ENCODE data around the gene ATP6AP1.

The ATP6AP1 gene

DNA sequence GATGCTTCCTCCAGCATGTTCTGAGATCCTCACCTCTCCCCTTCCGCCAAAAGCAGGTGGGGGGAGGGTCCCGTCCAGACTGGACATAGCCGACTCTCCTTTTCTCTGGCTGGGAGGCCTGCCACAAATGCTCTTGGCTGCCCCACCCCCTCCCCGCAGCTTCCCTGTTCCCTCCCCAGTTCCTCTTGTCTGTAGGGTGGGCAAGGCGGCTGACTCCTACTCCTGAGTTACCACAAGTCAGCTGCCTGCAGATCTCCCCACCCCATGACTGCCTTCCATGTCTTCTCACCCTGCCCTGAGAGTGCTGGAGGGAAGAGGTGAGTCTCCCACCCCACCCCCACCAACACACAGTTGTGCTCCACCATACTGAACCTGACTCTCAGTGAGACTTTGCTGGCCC, 2.9 kb downstream of the ATP6AP1 start:
- no peak for DNase-seq

DNA sequence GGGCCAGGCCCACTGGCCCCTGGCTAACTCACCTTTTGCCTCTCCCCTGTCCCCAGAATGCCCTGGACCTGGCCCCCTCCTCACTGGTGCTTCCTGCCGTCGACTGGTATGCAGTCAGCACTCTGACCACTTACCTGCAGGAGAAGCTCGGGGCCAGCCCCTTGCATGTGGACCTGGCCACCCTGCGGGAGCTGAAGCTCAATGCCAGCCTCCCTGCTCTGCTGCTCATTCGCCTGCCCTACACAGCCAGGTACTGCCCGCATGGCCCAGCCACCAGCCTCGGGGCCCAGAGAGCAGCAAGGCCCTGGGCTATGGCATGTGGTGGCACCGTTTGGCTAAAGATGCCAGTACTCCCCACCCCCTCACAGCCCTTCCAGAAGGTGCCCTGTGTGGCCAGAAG, 3.7 kb downstream of the ATP6AP1 start:
- no peak for DNase-seq

DNA sequence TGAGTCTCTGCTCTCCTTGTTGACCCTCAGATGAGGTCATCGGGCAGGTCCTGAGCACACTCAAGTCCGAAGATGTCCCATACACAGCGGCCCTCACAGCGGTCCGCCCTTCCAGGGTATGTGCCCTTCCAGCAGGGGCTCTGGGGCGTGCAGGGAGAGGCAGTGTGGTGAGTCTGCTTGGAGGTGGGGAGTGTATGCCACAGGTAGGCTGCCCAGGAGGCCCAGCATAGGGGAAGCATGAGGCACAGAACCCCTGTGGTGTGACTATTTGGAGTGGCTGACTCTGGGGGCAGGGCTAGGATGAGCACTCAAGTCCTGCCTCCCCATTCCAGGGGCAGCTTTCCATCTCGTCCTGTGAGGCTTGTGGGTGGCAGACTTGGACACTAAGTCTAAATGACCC, 5.1 kb downstream of the ATP6AP1 start:
- DNase-seq, result no peak

DNA sequence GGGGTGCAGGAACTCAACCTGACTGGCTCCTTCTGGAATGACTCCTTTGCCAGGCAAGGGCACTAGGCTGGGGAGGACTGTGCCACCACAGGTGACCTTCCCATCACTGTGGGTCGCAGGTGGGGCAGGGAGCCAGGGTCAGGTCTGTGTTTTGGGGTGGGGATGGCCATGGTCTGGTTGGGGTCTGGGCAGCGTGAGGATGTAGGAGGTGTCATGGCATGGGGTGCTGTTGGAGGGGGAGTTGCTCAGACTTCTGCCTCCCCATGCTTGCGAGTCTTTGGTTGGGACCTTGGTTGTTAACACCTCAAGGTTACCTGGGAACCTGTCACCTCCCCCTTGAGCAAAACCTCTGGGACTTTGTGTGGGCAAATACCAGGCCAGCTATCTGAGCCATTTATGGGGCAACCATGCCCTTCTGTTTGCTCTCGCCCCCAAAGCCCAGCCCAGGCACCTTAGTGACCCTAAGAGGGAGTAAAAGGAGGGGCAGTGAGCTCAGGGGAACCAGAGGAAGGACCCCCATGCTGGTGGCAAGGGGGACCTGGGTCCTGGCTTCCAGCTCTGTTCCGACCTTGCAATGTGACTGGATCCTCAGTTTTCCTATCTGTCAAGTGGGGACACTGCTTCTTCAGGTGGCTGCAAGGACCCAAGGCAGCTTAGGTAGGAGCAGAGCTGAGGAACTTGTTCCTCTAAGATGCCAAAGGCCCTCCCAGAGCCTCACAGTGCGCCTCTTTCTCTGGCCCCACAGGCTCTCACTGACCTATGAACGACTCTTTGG, 6.1 kb downstream of the ATP6AP1 start:
- DNase-seq, result no peak

DNA sequence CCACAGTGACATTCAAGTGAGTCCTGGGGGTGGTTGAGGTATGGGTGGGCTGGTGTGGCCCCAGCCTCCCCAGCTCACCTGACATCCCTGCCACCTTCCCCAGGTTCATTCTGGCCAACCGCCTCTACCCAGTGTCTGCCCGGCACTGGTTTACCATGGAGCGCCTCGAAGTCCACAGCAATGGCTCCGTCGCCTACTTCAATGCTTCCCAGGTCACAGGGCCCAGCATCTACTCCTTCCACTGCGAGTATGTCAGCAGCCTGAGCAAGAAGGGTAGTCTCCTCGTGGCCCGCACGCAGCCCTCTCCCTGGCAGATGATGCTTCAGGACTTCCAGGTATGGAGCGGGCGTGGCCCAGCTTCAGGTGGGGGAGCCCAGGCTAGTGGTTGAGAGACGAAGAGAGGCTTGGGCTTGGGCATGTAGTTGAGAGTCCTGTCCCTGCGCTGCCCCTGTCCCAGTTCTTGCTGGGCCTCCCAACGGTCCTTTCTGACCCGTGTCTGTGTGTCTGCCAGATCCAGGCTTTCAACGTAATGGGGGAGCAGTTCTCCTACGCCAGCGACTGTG, 6.8 kb downstream of the ATP6AP1 start:
- DNase-seq, result no peak

DNA sequence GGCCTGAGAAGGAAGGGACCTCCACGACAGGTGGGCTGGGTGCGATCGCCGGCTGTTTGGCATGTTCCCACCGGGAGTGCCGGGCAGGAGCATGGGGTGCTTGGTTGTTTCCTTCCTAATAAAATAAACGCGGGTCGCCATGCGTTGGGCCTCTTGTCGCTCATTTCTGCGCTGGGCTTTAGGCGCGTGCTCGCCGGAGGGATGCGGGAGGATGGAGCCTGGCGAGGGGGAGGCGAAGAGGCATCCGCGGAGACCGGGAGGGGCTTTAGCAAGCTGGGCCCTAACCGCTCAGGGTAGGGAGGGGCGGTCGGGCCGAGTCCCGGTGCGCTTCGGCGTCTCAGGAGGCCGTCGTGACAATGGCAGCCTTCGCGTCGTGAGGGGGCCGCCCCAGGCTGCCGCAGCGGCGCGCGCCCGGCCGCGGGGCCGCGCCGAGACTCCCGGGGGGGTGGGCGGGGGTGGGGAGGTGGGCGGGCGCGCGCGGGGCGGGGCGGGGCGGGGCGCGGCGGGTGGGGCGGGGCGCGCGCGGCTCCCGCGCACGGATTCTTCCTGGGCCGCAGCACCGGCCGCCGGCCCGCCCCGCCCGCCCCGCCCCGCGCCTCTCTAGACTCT, 8.0 kb downstream of the ATP6AP1 start:
- no peak for DNase-seq

DNA sequence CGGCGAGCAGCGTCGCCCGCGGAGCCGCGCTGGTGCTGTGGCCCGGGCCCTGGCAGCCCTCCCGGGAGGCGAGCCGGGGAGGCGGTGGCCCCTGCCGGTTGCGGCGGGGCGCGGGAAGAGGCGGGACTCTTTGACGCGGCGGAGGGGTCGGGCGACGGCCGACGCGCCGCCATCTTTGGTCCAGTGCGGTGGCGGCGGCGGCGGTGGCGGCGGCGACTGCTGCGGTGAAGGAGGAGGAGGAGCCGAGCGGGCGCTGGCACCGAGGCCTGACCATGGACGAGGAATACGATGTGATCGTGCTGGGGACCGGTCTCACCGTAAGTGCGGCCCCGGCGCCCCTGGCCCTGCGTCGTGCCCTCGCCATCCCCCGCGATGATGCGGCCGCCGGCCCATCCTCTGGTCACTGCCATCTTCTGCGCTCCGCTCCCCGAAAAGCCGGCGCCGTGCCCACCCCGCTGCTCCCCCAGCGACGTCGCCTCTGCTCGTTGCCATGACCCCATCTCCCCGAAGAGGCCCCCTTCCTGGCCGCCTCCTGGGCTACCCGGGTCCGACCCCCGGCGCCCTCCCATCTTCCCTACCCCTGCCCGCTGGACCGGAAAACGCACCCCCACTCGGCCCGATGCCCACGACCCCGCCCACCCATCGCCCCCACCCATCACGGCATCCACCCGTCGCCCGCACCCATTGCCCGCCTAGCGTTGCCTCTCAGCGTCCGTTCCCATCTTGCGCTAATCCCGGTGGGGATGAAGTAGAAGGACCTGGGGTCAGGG, 8.7 kb downstream of the ATP6AP1 start, which contains the start of gene GDI1:
GDI1 (plus strand) TSS at position 172 of the 770 bp plus-strand sequence; CDS start at position 273, 101 bp downstream.
- no peak for DNase-seq

DNA sequence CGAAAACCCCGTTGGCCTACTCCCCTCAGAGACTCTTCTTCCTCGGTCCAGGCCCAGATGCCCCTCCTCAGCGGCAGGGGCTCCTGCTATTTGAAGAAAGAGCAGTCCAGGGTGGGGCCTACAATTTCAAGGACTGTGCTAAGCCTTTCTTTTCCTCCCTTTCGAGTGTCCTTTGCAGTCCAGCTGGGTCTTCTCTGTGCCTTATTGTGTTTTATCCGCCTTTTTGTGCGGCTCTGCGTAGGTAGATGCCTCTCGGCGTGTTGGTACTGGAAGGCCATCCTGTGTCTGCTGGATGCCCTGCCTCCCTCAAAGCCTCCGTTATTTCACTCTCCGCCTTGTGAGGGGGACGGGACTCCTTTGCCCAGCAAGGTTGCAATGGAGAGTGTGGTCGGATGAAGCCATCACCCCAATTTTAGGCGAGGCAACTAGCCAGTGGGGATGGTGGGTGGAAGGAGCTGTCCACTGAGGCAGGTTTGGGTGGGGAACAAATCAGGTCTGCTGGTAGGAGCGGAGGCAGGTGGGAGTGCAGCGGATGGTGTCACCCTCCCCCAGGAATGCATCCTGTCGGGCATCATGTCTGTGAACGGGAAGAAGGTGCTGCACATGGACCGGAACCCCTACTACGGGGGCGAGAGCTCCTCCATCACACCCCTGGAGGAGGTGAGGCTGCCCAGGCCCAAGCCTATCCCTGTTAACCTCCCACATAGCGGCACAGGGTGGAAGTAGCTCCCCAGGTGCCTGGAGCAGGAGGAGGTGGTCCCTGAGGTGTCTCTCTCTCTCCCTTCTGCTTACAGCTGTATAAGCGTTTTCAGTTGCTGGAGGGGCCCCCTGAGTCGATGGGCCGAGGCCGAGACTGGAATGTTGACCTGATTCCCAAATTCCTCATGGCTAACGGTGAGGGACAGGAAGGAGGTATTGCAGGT, 9.8 kb downstream of the ATP6AP1 start:
- no peak for DNase-seq

DNA sequence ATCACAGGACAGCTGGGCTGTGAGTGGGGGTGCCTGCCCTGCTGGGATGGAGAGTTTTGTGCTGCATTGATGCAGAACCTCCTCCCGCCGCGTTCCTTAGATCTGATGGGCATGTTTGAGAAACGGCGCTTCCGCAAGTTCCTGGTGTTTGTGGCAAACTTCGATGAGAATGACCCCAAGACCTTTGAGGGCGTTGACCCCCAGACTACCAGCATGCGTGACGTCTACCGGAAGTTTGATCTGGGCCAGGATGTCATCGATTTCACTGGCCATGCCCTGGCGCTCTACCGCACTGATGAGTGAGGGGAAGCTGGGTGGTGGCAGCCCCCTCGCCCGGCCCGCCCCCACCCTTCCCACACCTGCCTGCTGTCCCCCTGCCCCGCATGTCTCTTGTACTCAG, 11.4 kb downstream of the ATP6AP1 start:
- no peak for DNase-seq

DNA sequence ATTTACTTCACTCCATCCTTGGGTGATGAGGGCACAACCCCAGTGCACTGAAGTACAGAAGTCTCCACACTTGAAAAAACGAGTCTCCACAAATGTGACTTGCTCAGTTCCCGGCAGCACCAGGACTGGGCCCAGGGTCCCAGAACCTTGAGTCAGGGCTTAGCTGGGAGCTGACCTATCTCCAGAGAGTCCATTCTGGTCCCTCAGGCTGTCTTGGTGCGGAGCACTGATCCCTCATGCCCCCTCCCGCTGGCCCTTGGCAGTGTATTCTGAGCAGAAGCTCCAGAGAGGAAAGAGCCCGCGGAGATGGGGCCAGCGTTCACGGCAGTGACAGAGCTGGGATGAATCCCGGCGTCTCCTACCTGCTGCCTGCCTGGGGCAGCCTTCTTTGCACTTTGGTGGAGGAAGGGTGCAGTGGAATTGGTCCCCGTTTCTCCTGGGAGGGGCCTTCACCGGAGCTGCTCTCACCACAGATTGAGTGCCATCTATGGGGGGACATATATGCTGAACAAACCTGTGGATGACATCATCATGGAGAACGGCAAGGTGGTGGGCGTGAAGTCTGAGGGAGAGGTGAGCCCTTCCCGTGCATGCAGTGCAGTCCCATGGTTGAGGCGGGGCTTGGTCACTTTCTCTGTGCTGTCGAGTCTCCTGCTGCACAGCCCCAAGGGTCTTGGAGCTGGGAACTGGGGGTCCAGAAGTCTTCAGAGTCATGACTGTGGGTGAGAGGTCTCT, 12.3 kb downstream of the ATP6AP1 start:
- no peak for DNase-seq

DNA sequence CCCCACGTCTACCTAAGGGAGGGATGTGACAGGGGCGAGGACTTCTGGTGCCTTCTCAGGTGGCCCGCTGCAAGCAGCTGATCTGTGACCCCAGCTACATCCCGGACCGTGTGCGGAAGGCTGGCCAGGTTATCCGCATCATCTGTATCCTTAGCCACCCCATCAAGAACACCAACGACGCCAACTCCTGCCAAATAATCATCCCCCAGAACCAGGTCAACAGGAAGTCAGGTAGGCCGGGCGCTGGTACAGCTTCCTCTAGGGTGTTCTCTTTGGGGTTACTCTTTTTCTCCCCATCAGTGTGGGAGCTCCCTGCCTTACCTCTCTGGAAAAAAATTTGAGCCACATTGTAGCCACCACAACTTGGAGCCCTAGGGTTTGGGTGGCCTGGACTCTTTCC, 13.1 kb downstream of the ATP6AP1 start:
- DNase-seq, result no peak

DNA sequence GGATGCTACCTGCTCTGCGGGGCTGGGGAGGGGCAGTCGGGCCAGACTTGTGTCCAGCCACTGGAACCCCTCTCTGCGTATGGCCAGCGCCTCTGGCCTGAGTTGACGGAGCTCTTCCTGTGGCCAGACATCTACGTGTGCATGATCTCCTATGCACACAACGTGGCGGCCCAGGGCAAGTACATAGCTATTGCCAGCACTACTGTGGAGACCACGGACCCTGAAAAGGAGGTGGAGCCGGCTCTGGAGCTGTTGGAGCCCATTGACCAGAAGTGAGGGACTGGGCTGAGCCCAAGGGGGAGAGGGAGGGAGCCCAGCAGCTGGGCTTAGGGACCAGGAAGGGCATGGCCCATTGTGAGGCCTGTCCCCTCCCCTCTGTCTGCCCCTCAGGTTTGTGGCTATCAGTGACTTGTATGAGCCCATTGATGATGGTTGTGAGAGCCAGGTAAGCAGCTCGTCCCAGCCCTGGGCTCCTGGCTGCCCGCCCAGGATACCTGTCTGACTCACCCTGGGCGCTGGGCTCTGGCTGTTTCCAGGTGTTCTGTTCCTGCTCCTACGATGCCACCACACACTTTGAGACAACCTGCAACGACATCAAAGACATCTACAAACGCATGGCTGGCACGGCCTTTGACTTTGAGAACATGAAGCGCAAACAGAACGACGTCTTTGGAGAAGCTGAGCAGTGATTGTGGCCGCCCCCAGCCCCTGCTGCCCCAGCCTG, 13.7 kb downstream of the ATP6AP1 start:
- no peak for DNase-seq

DNA sequence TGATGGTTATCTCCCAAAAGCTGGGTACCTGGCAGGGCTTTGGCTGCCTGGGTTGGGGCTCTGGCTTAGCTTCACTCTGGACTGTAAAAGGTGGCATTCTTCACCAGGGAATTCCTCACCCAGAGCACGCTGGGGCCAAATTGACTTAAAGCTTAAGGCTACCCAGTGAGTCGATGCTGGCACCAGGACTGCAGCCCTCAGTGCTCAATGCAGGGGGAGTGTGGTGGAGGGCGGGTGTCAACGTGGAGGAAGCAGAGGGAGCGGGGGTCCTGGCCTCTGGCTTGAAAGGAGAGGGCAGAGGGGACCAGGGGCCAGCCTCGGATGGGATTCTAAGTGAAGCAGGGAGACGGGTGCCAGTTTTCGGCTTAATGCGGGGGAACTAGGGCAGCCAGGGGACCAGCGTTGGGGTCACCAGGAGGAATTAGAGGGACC, 15.0 kb downstream of the ATP6AP1 start:
- no peak for DNase-seq

DNA sequence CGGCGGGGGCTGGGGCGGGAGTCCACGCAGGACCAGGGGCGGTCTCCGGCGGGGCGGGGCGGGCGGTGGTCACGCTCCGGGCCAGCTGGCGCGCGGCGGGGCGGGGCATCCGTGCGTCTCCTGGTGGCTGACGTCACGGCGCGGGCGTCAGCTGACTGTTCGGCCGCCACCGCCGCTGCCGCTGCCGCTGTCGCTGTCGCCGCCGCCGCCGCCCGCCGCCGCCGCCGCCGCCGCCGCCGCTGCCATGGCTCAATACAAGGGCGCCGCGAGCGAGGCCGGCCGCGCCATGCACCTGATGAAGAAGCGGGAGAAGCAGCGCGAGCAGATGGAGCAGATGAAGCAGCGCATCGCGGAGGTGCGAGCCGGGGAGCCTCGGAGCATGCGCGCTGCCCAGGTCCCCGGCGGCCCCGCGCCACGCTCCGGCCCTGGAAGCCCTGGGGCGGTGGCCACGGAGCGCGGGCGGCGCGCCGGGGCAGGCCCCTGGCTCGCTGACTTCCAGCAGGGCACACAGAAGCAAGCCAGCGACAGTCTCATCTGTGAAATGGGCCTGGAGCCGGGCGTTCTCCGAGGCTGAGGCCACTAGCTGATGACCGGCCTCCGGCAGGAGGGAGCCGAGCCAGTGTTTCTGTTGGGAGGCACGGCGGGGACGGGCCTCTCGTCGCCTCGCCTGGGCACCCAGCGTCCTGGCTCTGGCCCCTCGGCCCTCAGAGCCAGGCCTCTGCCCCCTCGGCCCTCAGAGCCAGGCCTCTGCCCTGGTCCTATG, 15.7 kb downstream of the ATP6AP1 start, which contains the start of gene FAM50A:
FAM50A (plus strand) TSS at position 150 of the 763 bp plus-strand sequence; CDS start at position 245, 95 bp downstream.
- peak; percentile 0 for DNase-seq

DNA sequence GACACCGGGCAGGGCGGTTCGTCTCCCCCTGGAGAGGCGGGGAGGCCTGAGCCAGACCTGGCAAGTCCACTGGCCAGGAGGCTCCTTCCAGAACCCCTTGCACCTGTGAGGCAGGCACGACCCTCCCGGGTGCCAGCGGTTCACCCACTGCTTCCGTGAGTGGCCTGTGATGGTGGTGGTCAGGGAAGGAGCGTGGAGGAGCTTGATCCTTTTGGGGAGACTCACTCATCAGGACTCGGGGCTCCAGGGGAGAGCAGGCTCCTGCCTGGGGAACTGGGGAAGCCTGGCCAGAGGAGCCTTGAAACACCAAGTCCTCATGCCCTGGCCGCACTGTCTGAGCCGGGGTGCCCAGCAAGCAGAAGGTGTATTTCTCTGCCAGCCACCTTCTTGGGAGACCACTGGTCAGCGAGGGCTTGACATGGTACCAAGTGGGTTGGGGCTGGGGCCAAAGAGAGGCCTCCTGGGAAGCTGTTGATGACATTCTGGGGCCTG, 16.3 kb downstream of the ATP6AP1 start:
- DNase-seq, result no peak

DNA sequence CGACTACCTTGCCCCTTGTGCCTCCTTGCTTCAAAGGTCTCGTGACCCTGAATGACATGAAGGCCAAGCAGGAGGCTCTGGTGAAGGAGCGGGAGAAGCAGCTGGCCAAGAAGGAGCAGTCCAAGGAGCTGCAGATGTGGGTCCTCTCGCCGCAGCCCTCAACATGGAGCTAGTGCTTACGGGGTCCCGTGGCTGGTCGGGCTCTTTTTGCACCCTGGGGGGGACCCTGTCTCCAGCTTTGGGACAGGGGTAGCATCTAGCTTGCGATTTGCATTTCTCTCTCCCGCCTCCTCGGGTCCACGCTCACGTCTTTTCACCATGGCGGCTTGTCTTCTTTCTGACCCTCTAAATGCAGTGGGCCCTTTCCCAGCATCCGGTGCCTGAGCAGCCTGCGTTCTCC, 17.3 kb downstream of the ATP6AP1 start:
- DNase-seq, result no peak

DNA sequence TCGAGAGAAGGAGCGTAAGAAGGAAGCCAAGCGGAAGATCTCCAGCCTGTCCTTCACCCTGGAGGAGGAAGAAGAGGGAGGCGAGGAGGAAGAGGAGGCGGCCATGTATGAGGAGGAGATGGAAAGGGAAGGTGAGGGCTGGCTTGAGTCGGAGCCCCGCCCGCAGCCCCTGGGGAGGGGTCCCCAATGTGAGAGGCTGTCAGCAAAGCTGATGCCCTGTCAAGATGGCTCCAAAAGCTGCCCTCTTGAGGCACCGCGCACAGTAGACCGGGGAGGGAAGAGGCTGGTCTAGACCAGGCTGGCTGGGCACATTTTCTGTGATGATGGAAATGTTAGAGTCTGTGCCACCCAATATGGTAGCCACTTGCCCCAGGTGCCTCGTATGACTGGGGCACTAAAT, 18.0 kb downstream of the ATP6AP1 start:
- DNase-seq, result no peak

DNA sequence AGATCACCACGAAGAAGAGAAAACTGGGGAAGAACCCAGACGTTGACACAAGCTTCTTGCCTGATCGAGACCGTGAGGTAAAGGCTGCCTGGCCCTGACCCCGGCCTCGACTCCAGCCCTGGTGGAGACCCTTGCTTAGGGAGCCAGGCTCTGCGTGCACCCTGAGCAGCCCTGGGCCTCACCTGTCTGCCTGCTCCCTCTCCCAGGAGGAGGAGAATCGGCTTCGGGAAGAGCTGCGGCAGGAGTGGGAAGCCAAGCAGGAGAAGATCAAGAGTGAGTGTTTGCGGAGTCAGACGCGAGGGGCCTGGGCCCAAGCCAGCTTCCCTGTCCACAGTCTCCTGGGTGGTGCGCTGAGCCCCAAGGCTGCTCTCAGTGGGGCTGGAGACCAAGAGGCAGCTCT, 20.0 kb downstream of the ATP6AP1 start:
- no peak for DNase-seq

DNA sequence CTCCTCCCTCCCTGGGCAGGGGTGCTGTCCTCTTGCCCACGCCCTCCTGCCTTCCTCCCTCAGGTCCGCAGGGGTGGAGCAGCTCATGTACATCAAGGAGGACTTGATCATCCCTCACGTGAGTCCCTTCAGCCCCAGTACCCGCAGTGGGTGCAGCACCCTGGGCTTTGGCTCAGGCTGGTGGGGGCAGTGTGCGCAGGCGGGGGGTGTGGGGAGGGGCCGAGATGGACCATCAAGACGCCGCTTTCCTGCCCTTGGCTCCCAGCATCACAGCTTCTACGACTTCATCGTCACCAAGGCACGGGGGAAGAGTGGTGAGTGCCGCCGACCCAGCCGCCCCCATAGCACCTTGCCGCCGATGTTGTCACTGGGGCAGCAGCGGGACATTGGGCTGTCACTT, 21.1 kb downstream of the ATP6AP1 start:
- DNase-seq, result no peak

DNA sequence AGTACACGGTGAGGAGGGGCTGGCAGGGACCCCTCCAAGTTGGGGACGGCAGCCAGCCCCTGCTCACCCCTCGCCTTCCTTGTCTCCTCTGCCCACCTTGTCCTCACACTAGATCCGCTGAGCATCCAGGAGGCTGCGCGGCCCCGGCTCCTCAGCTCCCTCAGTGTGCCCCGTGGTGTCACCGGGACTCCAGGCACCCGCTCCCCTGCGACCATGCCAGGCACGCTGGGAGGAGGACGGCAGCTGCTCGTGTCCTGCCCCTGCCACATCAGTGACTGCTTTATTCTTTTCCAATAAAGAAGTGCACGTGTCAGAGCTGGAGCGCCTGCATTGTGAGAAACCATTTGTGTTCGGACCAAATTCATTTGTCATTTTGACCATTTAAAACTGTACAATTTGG, 21.8 kb downstream of the ATP6AP1 start:
- DNase-seq, result no peak
